HCT116 (cell line): Measurements from ENCODE around the gene POC1B. TPM values are rescaled to one million over a fixed set of nuclear protein-coding genes. Genes with fewer than 3 reads are reported as not detected.

Experiments
- ATAC-seq: fragments of 200-7000 bp; cut with Tn5 transposase; 2 replicates; pipeline ENCODE4 v1.9.1; 2020; ENCODE audit warnings: mild to moderate bottlenecking, moderate library complexity
- BruUV-seq: library from RNA; stranded (reverse); fragments of 400-500 nt; replicated peaks from 2 replicates; lab custom pipeline; 2021; lab: Mats Ljungman, UMichigan
- CTCF ChIA-PET: fragments of 300-600 bp; sonication (Branson Sonifier 250); formaldehyde crosslinking; loops from one replicate; lab custom pipeline; 2021; ENCODE audit warnings: antibody characterized with exemption; lab: Charles Lee
- POLR2A ChIA-PET: fragments of 300-600, 350-600 bp; sonication (Branson Sonifier 250); formaldehyde crosslinking; loops from one replicate; lab custom pipeline; 2021; ENCODE audit warnings: antibody characterized with exemption; lab: Charles Lee
- RAD21 ChIA-PET, 2 experiments: fragments of 300-600 bp; sonication (Branson Sonifier 250); formaldehyde crosslinking; loops; one replicate each; lab custom pipeline; 2023; ENCODE audit warnings: low total read pairs in 2 of 2; ENCODE audit not compliant: uncharacterized antibody in 2 of 2, unreplicated experiment in 2 of 2, low non-redundant PET in 1 of 2; lab: Charles Lee
- DNase-seq: peaks from one replicate; pipeline ENCODE4 v3.0.0-alpha.2; 2010; ENCODE audit warnings: low read depth, low spot score
- H2AFZ ChIP-seq: fragments of 200-600 bp; shearing (Covaris generic), sonication (generic); 2 replicates; pipeline ENCODE4 v1.6.1; 2017; ENCODE audit warnings: low read depth, mixed run types, mixed read lengths, antibody characterized with exemption, low read length; ENCODE audit not compliant: poor library complexity, severe bottlenecking
- H3K27ac ChIP-seq: 2 replicates; pipeline ENCODE4 v1.5.1; 2012; ENCODE audit warnings: low read depth, low read length
- H3K27me3 ChIP-seq: fragments of 200-600 bp; sonication (generic); 2 replicates; pipeline ENCODE4 v1.6.1; 2016; ENCODE audit warnings: mixed run types, low read length, mixed read lengths; ENCODE audit not compliant: insufficient read depth
- H3K36me3 ChIP-seq, 2 experiments: fragments of 200-500 bp in 1 of 2; fragments of 200-600 bp in 1 of 2; sonication (Bioruptor generic) in 1 of 2; sonication (generic) in 1 of 2; 2 replicates each; pipeline versions ENCODE4 v1.5.1 to v1.6.1; 2014 to 2016; ENCODE audit warnings: low read length in 2 of 2, inconsistent platforms in 1 of 2, mixed read lengths in 1 of 2, mixed run types in 1 of 2; ENCODE audit not compliant: insufficient read depth in 2 of 2, control insufficient read depth in 1 of 2
- H3K4me1 ChIP-seq, 2 experiments: fragments of 200-600 bp in 1 of 2; sonication (generic) in 1 of 2; 2 replicates each; pipeline versions ENCODE4 v1.5.1 to v1.6.1; 2012 to 2017; ENCODE audit warnings: low read length in 2 of 2, inconsistent platforms in 1 of 2, mild to moderate bottlenecking in 1 of 2, mixed read lengths in 1 of 2, mixed run types in 1 of 2, moderate library complexity in 1 of 2; ENCODE audit not compliant: insufficient read depth in 2 of 2, control insufficient read depth in 1 of 2
- H3K4me2 ChIP-seq: fragments of 200-600 bp; sonication (generic); 2 replicates; pipeline ENCODE4 v1.6.1; 2017; ENCODE audit warnings: mixed run types, low read length, mixed read lengths
- H3K4me3 ChIP-seq, 2 experiments: fragments of 200-600 bp in 1 of 2; sonication (generic) in 1 of 2; replicated peaks in 1 of 2; 2 replicates each; pipeline ENCODE4 v1.5.1; 2011 to 2016; ENCODE audit warnings: low read length in 2 of 2, control low read depth in 1 of 2, low read depth in 1 of 2, mild to moderate bottlenecking in 1 of 2, mixed read lengths in 1 of 2, mixed run types in 1 of 2
- H3K79me2 ChIP-seq: fragments of 200-600 bp; sonication (generic); 2 replicates; pipeline ENCODE4 v1.6.1; 2017; ENCODE audit warnings: mild to moderate bottlenecking, mixed run types, low read length, moderate library complexity, mixed read lengths; ENCODE audit not compliant: insufficient read depth
- H3K9ac ChIP-seq: fragments of 200-600 bp; sonication (generic); 2 replicates; pipeline ENCODE4 v1.6.1; 2016; ENCODE audit warnings: low read length, mixed read lengths
- H3K9me2 ChIP-seq: fragments of 200-600 bp; sonication (generic), shearing (Covaris generic); 2 replicates; pipeline ENCODE4 v1.6.1; 2017; ENCODE audit warnings: mixed run types, mild to moderate bottlenecking, moderate library complexity; ENCODE audit not compliant: insufficient read depth
- H3K9me3 ChIP-seq, 2 experiments: fragments of 200-500 bp in 1 of 2; fragments of 200-600 bp in 1 of 2; sonication (Bioruptor generic) in 1 of 2; sonication (generic) in 1 of 2; 2 replicates each; pipeline ENCODE4 v1.6.1; 2014 to 2017; ENCODE audit warnings: low read length in 2 of 2, mixed read lengths in 2 of 2, inconsistent platforms in 1 of 2, low read depth in 1 of 2, mild to moderate bottlenecking in 1 of 2, mixed run types in 1 of 2, moderate library complexity in 1 of 2; ENCODE audit not compliant: control insufficient read depth in 1 of 2, insufficient read depth in 1 of 2
- H4K20me1 ChIP-seq: fragments of 200-600 bp; sonication (generic), shearing (Covaris generic); 2 replicates; pipeline ENCODE4 v1.6.1; 2017; ENCODE audit warnings: mixed run types, mild to moderate bottlenecking, moderate library complexity; ENCODE audit not compliant: insufficient read depth
- ATF3 ChIP-seq: IDR thresholded peaks from 2 replicates; pipeline ENCODE4 v1.6.1; 2012
- CEBPB ChIP-seq: IDR thresholded peaks from 2 replicates; pipeline ENCODE4 v1.6.1; 2012; ENCODE audit warnings: low read depth
- CTCF ChIP-seq, 3 experiments: fragments of 200-600 bp in 1 of 3; sonication (generic) in 1 of 3; IDR thresholded peaks in 2 of 3; conservative IDR thresholded peaks in 1 of 3; 2 replicates each; pipeline ENCODE4 v1.5.1; 2012 to 2017; ENCODE audit warnings: low read depth in 2 of 3, low read length in 2 of 3, antibody characterized with exemption in 1 of 3, borderline replicate concordance in 1 of 3, control low read depth in 1 of 3, mild to moderate bottlenecking in 1 of 3, mixed read lengths in 1 of 3, mixed run types in 1 of 3, moderate library complexity in 1 of 3; ENCODE audit not compliant: insufficient read depth in 1 of 3
- EGR1 ChIP-seq: IDR thresholded peaks from 2 replicates; pipeline ENCODE4 v1.6.1; 2012; ENCODE audit warnings: low read depth
- ELF1 ChIP-seq: IDR thresholded peaks from 2 replicates; pipeline ENCODE4 v1.6.1; 2012; ENCODE audit warnings: low read depth, borderline replicate concordance
- JUND ChIP-seq: IDR thresholded peaks from 2 replicates; pipeline ENCODE4 v1.6.1; 2012
- POLR2A ChIP-seq: IDR thresholded peaks from 2 replicates; pipeline ENCODE4 v1.7.0; 2011; ENCODE audit warnings: borderline replicate concordance; ENCODE audit not compliant: insufficient read depth, insufficient read length; ENCODE audit errors: extremely low read depth
- POLR2AphosphoS5 ChIP-seq: IDR thresholded peaks from 2 replicates; pipeline ENCODE4 v1.6.1; 2011; ENCODE audit warnings: mild to moderate bottlenecking, low read depth, low read length, moderate library complexity
- REST ChIP-seq: IDR thresholded peaks from 2 replicates; pipeline ENCODE4 v1.6.1; 2012; ENCODE audit warnings: low read depth
- SIN3A ChIP-seq: IDR thresholded peaks from 2 replicates; pipeline ENCODE4 v1.6.1; 2012; ENCODE audit warnings: low read depth
- SP1 ChIP-seq: IDR thresholded peaks from 2 replicates; pipeline ENCODE4 v1.6.1; 2012; ENCODE audit warnings: low read depth
- SRF ChIP-seq: IDR thresholded peaks from 2 replicates; pipeline ENCODE4 v1.6.1; 2012; ENCODE audit warnings: low read depth
- TCF7L2 ChIP-seq: IDR thresholded peaks from 2 replicates; pipeline ENCODE4 v1.7.0; 2011; ENCODE audit warnings: borderline replicate concordance, inconsistent platforms; ENCODE audit not compliant: insufficient read depth, insufficient read length; ENCODE audit errors: extremely low read depth
- ZBTB33 ChIP-seq: IDR thresholded peaks from 2 replicates; pipeline ENCODE4 v1.6.1; 2011; ENCODE audit warnings: mild to moderate bottlenecking, low read length, moderate library complexity; ENCODE audit not compliant: insufficient replicate concordance; ENCODE audit errors: extremely low read depth
- ZFX ChIP-seq: fragments of 450-650 bp; IDR thresholded peaks from 2 replicates; pipeline ENCODE4 v1.6.1; 2017
- ZNF274 ChIP-seq: fragments of 200-500 bp; sonication (Bioruptor generic); IDR thresholded peaks from 2 replicates; pipeline ENCODE4 v1.6.1; 2014; ENCODE audit warnings: mild to moderate bottlenecking, low read depth, low read length, inconsistent platforms
- intact Hi-C: fragments of 100-400 bp; cut with micrococcal nuclease; formaldehyde crosslinking; loops from 2 replicates; pipeline ENCODE4 v1.10.0; 2022
- total RNA-seq: library from RNA; stranded (reverse); gene quantifications from one replicate; pipeline ENCODE4 v1.2.1, GENCODE V29; 2021; ENCODE audit not compliant: unreplicated experiment

Gene POC1B
- total RNA-seq, 1 experiment from 2014 or later = 14.3 TPM

GRCh38 chr12:89389755-89390661 is 135.8 kb downstream of the POC1B start:
- POLR2A ChIA-PET = no interaction called here

More at GRCh38 chr12:89389755-89390661, 135.8 kb downstream of the POC1B start:
- Histone ChIP-seq H3K36me3 (no peaks in the 10 kb centered on the region), H3K27ac (no peak overlapping the region), H3K27me3 (no peaks in the 10 kb centered on the region), H3K9me3 (no peaks in the 10 kb centered on the region), H3K4me1 (peaks cover 0 to 8% of the 10 kb centered on the region in 2 experiments; a peak in 2 of 4 replicates), H2AFZ (no peak overlapping the region), H4K20me1 (no peaks in the 10 kb centered on the region), H3K9me2 (no peaks in the 10 kb centered on the region), H3K9ac (no peak overlapping the region), H3K4me2 (no peak overlapping the region), H3K4me3 (no peak overlapping the region), H3K79me2 (no peaks in the 10 kb centered on the region)
- intact Hi-C loops = no loop called here
- ATAC-seq (no peak), DNase-seq (no peak)
- no TSS peak for BruUV-seq
- no peak for TF ChIP-seq ELF1
- TF ChIP-seq CEBPB = no peak
- no peak for TF ChIP-seq ZFX
- no peak for TF ChIP-seq JUND
- no peak for TF ChIP-seq TCF7L2
- TF ChIP-seq REST = no peak
- no peak for TF ChIP-seq ZNF274
- TF ChIP-seq SP1 = no peak
- TF ChIP-seq ZBTB33 = no peak
- no peak for TF ChIP-seq SIN3A
- TF ChIP-seq POLR2A = no peak
- no peak for TF ChIP-seq EGR1
- TF ChIP-seq POLR2AphosphoS5 = no peak
- no peak for TF ChIP-seq SRF
- no peak for TF ChIP-seq CTCF (IDR thresholded peaks at IDR 0.05 in 2 of 3, conservative IDR thresholded peaks at IDR 0.05 in 1 of 3; ENCODE audit: borderline replicate concordance in 1 of 3, insufficient read depth in 1 of 3, low read depth in 2 of 3, low read length in 2 of 3)
- TF ChIP-seq ATF3 = no peak
- ChIA-PET RAD21 (no interaction called here), CTCF (no interaction called here)
